ENCODE data around the gene RTN4R.
"Not testable (repeated sequence)": the region's sequence is repeated elsewhere in the genome, so short reads cannot be mapped to it uniquely, and the experiment has no call there.

RTN4R gene

GRCh38 chr22:20281891-20282290 is 13.8 kb upstream of the RTN4R start:
- no peaks in the 10 kb centered on the region for H3K27me3 ChIP-seq (ENCODE audit: control insufficient read depth, insufficient read depth, low read length)
- H3K27ac ChIP-seq (ENCODE audit: low read length) = no peak overlapping the region
- H3K4me1 ChIP-seq (ENCODE audit: control insufficient read depth, low read depth, low read length) = no peaks in the 10 kb centered on the region
- H3K36me3 ChIP-seq (ENCODE audit: control insufficient read depth, low read depth, low read length) = no peaks in the 10 kb centered on the region
- H3K9ac ChIP-seq (ENCODE audit: low read length) = no peak overlapping the region
- no peak overlapping the region for H3K4me3 ChIP-seq (ENCODE audit: low read length)
- no peaks in the 10 kb centered on the region for H3K9me3 ChIP-seq (ENCODE audit: control insufficient read depth, low read depth, low read length)

GRCh38 chr22:20281473-20281872 is 13.4 kb upstream of the RTN4R start:
- H3K4me1 ChIP-seq (ENCODE audit: control insufficient read depth, low read depth, low read length); H3K9me3 ChIP-seq (ENCODE audit: control insufficient read depth, low read depth, low read length); H3K27me3 ChIP-seq (ENCODE audit: control insufficient read depth, insufficient read depth, low read length); H3K36me3 ChIP-seq (ENCODE audit: control insufficient read depth, low read depth, low read length); H3K9ac ChIP-seq (ENCODE audit: low read length); H3K27ac ChIP-seq (ENCODE audit: low read length); H3K4me3 ChIP-seq (ENCODE audit: low read length): not testable (repeated sequence)

- no peak overlapping the region for H3K4me3 ChIP-seq (ENCODE audit: low read length)
- no peak overlapping the region for H3K27ac ChIP-seq (ENCODE audit: low read length)
- no peaks in the 10 kb centered on the region for H3K4me1 ChIP-seq (ENCODE audit: control insufficient read depth, low read depth, low read length)
- H3K9me3 ChIP-seq (ENCODE audit: control insufficient read depth, low read depth, low read length) = no peaks in the 10 kb centered on the region
- H3K27me3 ChIP-seq (ENCODE audit: control insufficient read depth, insufficient read depth, low read length) = no peaks in the 10 kb centered on the region
- no peaks in the 10 kb centered on the region for H3K36me3 ChIP-seq (ENCODE audit: control insufficient read depth, low read depth, low read length)
- no peak overlapping the region for H3K9ac ChIP-seq (ENCODE audit: low read length)
Observed at GRCh38 chr22:20280866-20281265, 12.7 kb upstream of the RTN4R start.

- H3K27me3 ChIP-seq (ENCODE audit: control insufficient read depth, insufficient read depth, low read length); H3K4me1 ChIP-seq (ENCODE audit: control insufficient read depth, low read depth, low read length); H3K27ac ChIP-seq (ENCODE audit: low read length): not testable (repeated sequence)
Observed at GRCh38 chr22:20280163-20280562, 12.0 kb upstream of the RTN4R start.

GRCh38 chr22:20279662-20280134 is 11.6 kb upstream of the RTN4R start:
- no peaks in the 10 kb centered on the region for H3K9me3 ChIP-seq (ENCODE audit: control insufficient read depth, low read depth, low read length)
- no peak overlapping the region for H3K4me3 ChIP-seq (ENCODE audit: low read length)
- H3K27ac ChIP-seq (ENCODE audit: low read length) = no peak overlapping the region
- no peak overlapping the region for H3K9ac ChIP-seq (ENCODE audit: low read length)
- H3K27me3 ChIP-seq (ENCODE audit: control insufficient read depth, insufficient read depth, low read length) = no peaks in the 10 kb centered on the region
- H3K36me3 ChIP-seq (ENCODE audit: control insufficient read depth, low read depth, low read length) = no peaks in the 10 kb centered on the region
- H3K4me1 ChIP-seq (ENCODE audit: control insufficient read depth, low read depth, low read length) = no peaks in the 10 kb centered on the region

More at GRCh38 chr22:20280163-20280562, 12.0 kb upstream of the RTN4R start:
- H3K36me3 ChIP-seq (ENCODE audit: control insufficient read depth, low read depth, low read length); H3K9ac ChIP-seq (ENCODE audit: low read length); H3K4me3 ChIP-seq (ENCODE audit: low read length); H3K9me3 ChIP-seq (ENCODE audit: control insufficient read depth, low read depth, low read length): not testable (repeated sequence)

- not testable (repeated sequence) for H3K27me3 ChIP-seq (ENCODE audit: control insufficient read depth, insufficient read depth, low read length); H3K4me3 ChIP-seq (ENCODE audit: low read length); H3K4me1 ChIP-seq (ENCODE audit: control insufficient read depth, low read depth, low read length); H3K9me3 ChIP-seq (ENCODE audit: control insufficient read depth, low read depth, low read length); H3K36me3 ChIP-seq (ENCODE audit: control insufficient read depth, low read depth, low read length); H3K9ac ChIP-seq (ENCODE audit: low read length); H3K27ac ChIP-seq (ENCODE audit: low read length)
Observed at GRCh38 chr22:20278726-20279490, 10.8 kb upstream of the RTN4R start.

- not testable (repeated sequence) for H3K9ac ChIP-seq (ENCODE audit: low read length); H3K4me3 ChIP-seq (ENCODE audit: low read length); H3K9me3 ChIP-seq (ENCODE audit: control insufficient read depth, low read depth, low read length); H3K36me3 ChIP-seq (ENCODE audit: control insufficient read depth, low read depth, low read length); H3K4me1 ChIP-seq (ENCODE audit: control insufficient read depth, low read depth, low read length); H3K27me3 ChIP-seq (ENCODE audit: control insufficient read depth, insufficient read depth, low read length); H3K27ac ChIP-seq (ENCODE audit: low read length)
Observed at GRCh38 chr22:20277936-20278635, 10.0 kb upstream of the RTN4R start.

- Histone ChIP-seq H3K36me3 (ENCODE audit: control insufficient read depth, low read depth, low read length) (no peaks in the 10 kb centered on the region), H3K27ac (ENCODE audit: low read length) (no peak overlapping the region), H3K27me3 (ENCODE audit: control insufficient read depth, insufficient read depth, low read length) (no peaks in the 10 kb centered on the region), H3K4me3 (ENCODE audit: low read length) (no peak overlapping the region), H3K9me3 (ENCODE audit: control insufficient read depth, low read depth, low read length) (no peaks in the 10 kb centered on the region), H3K9ac (ENCODE audit: low read length) (no peak overlapping the region), H3K4me1 (ENCODE audit: control insufficient read depth, low read depth, low read length) (no peaks in the 10 kb centered on the region)
Observed at GRCh38 chr22:20276468-20276867, 8.3 kb upstream of the RTN4R start.

- no peaks in the 10 kb centered on the region for H3K4me1 ChIP-seq (ENCODE audit: control insufficient read depth, low read depth, low read length)
- H3K4me3 ChIP-seq (ENCODE audit: low read length) = no peak overlapping the region
- no peak overlapping the region for H3K9ac ChIP-seq (ENCODE audit: low read length)
- H3K27me3 ChIP-seq (ENCODE audit: control insufficient read depth, insufficient read depth, low read length) = no peaks in the 10 kb centered on the region
- H3K9me3 ChIP-seq (ENCODE audit: control insufficient read depth, low read depth, low read length) = no peaks in the 10 kb centered on the region
- no peaks in the 10 kb centered on the region for H3K36me3 ChIP-seq (ENCODE audit: control insufficient read depth, low read depth, low read length)
- H3K27ac ChIP-seq (ENCODE audit: low read length) = no peak overlapping the region
Observed at GRCh38 chr22:20275836-20276235, 7.7 kb upstream of the RTN4R start.

GRCh38 chr22:20275325-20275724 is 7.2 kb upstream of the RTN4R start:
- not testable (repeated sequence) for H3K27ac ChIP-seq (ENCODE audit: low read length); H3K27me3 ChIP-seq (ENCODE audit: control insufficient read depth, insufficient read depth, low read length); H3K36me3 ChIP-seq (ENCODE audit: control insufficient read depth, low read depth, low read length); H3K4me1 ChIP-seq (ENCODE audit: control insufficient read depth, low read depth, low read length); H3K9ac ChIP-seq (ENCODE audit: low read length); H3K9me3 ChIP-seq (ENCODE audit: control insufficient read depth, low read depth, low read length); H3K4me3 ChIP-seq (ENCODE audit: low read length)

GRCh38 chr22:20274374-20274773 is 6.3 kb upstream of the RTN4R start:
- H3K27me3 ChIP-seq (ENCODE audit: control insufficient read depth, insufficient read depth, low read length); H3K4me3 ChIP-seq (ENCODE audit: low read length); H3K36me3 ChIP-seq (ENCODE audit: control insufficient read depth, low read depth, low read length); H3K27ac ChIP-seq (ENCODE audit: low read length); H3K9ac ChIP-seq (ENCODE audit: low read length); H3K9me3 ChIP-seq (ENCODE audit: control insufficient read depth, low read depth, low read length); H3K4me1 ChIP-seq (ENCODE audit: control insufficient read depth, low read depth, low read length): not testable (repeated sequence)

- H3K36me3 ChIP-seq (ENCODE audit: control insufficient read depth, low read depth, low read length) = no peaks in the 10 kb centered on the region
- no peak overlapping the region for H3K9ac ChIP-seq (ENCODE audit: low read length)
- no peak overlapping the region for H3K27ac ChIP-seq (ENCODE audit: low read length)
- H3K27me3 ChIP-seq (ENCODE audit: control insufficient read depth, insufficient read depth, low read length) = no peaks in the 10 kb centered on the region
- H3K4me1 ChIP-seq (ENCODE audit: control insufficient read depth, low read depth, low read length) = no peaks in the 10 kb centered on the region
- H3K9me3 ChIP-seq (ENCODE audit: control insufficient read depth, low read depth, low read length) = no peaks in the 10 kb centered on the region
- H3K4me3 ChIP-seq (ENCODE audit: low read length) = no peak overlapping the region
Observed at GRCh38 chr22:20273758-20274181, 5.7 kb upstream of the RTN4R start.

All from iPS-18a (cell line).